GM06990 (cell line): ENCODE measurements around the gene PTPN13.

ENCODE experiments used
- DNase-seq: peaks from one replicate; pipeline ENCODE4 v3.0.0-alpha.2; 2011; ENCODE audit not compliant: insufficient read length; ENCODE audit errors: extremely low read depth
- H3K27me3 ChIP-seq: replicated peaks from 2 replicates; pipeline ENCODE4 v1.6.0; 2011; ENCODE audit warnings: low read length; ENCODE audit not compliant: control insufficient read depth, insufficient read depth
- H3K36me3 ChIP-seq: 2 replicates; pipeline ENCODE4 v1.5.1; 2011; ENCODE audit warnings: low read length; ENCODE audit not compliant: control insufficient read depth, insufficient read depth
- H3K4me3 ChIP-seq: replicated peaks from 2 replicates; pipeline ENCODE4 v1.5.1; 2011; ENCODE audit warnings: low read depth, mild to moderate bottlenecking, control low read depth, low read length
- CTCF ChIP-seq: IDR thresholded peaks from 2 replicates; pipeline ENCODE4 v1.5.1; 2011; ENCODE audit warnings: low read length, control low read depth, mild to moderate bottlenecking, inconsistent platforms; ENCODE audit not compliant: insufficient read depth, poor library complexity, severe bottlenecking

Gene PTPN13

GRCh38 chr4:86835677-86836076, 241.6 kb downstream of the PTPN13 start:
- Histone ChIP-seq H3K4me3 (no peak overlapping the region), H3K36me3 (no peaks in the 10 kb centered on the region), H3K27me3 (no peaks in the 10 kb centered on the region; the same call in 1 of the 2 replicates)
- TF ChIP-seq CTCF = no peak
- no peak for DNase-seq

DNA sequence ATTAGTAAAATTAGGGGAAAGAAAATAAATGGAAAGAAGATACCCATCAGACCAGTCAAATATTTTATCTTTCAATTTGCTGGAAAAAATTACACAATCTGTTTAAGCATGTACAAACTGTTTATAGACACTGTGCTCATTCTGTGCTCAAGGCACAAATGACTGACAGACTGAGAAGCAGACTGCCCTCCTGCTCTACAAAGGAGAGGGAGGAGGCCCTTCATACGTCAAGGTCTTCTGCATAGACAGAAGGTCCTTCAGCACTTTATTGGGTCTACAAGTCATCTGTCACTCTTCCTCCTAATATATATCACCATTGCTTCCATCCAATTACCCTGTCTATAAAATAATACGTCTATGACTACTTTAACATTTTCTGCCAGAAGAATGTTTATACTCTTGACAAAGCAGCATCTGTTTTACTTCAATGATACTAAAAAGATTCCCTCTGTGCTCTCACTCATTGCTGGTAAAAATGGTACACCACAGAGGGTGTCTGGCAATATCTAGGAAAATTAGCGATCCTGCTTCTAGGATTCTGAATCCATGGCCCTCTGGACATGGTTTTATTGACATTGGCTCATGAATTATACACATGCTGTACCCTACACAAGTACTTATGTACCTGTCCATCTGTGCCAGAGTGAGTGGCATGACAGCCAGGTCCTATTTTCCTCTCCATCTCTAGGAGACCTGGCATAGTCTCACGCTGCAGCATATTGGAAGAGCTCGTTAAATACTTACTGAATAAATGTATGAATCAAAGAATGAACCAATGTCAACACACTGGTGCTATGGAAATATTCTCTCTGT, 243.8 kb downstream of the PTPN13 start:
- TF ChIP-seq CTCF = no peak
- no peak overlapping the region for H3K4me3 ChIP-seq
- H3K36me3 ChIP-seq = no peaks in the 10 kb centered on the region
- H3K27me3 ChIP-seq = no peaks in the 10 kb centered on the region; the same call in 1 of the 2 replicates
- DNase-seq = no peak

DNA sequence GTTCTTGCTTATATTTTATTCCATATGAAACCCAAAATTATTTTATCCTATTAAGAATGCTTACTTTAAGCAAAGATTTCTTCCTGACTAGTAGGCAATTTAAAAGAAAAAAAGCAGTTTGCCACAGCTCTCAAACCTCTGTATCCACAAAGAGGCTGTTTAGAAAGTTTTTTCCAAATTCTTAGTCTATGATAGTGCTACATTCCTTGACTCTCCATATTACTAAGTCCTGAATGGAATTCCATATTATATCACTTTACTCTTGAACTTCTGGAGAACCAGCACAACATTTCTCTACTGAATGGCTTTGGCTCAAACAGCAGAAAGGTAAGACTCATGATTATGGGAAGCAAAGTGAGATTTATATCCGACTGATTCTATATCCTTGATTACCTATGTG, 246.7 kb downstream of the PTPN13 start:
- no peak for DNase-seq
- Histone ChIP-seq H3K4me3 (no peak overlapping the region), H3K36me3 (no peaks in the 10 kb centered on the region), H3K27me3 (no peaks in the 10 kb centered on the region; the same call in 1 of the 2 replicates)
- TF ChIP-seq CTCF = no peak

GRCh38 chr4:86841309-86841708, 247.2 kb downstream of the PTPN13 start:
- DNase-seq = no peak
- Histone ChIP-seq H3K4me3 (no peak overlapping the region), H3K27me3 (no peaks in the 10 kb centered on the region; the same call in 1 of the 2 replicates), H3K36me3 (no peaks in the 10 kb centered on the region)
- no peak for TF ChIP-seq CTCF

DNA sequence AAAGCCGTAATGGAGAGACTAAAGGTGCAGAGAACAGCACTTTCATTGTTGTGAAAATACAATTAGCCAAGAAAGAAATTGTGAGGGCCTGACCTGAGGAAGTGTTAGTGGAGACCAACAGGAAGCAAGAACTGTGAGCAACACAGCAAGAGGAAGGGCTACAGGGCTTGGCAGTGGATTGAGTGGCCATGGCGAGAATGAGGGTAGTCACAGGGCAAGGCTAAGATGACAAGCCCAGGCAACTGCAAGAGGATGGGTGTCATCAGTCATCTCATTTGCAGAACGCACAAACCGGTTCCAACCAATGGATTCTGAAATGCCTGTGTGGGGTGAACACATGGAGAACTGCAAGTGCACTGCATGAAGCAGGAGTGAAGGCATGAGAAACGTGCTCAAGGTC, 251.5 kb downstream of the PTPN13 start:
- H3K4me3 ChIP-seq = no peak overlapping the region
- peaks cover 2% of the 10 kb centered on the region for H3K27me3 ChIP-seq
- H3K36me3 ChIP-seq = no peaks in the 10 kb centered on the region
- no peak for TF ChIP-seq CTCF
- DNase-seq = no peak
